HG03571 (cell line): ENCODE results near the gene CASR.

Experiments
- ATAC-seq: cut with Tn5 transposase; IDR thresholded peaks from one replicate; pipeline ENCODE4 v1.9.1; 2021; ENCODE audit not compliant: unreplicated experiment

Gene CASR

GRCh38 chr3:122213650-122214049 is 30.2 kb downstream of the CASR start:
- no peak for ATAC-seq

GRCh38 chr3:122214711-122215110 is 31.2 kb downstream of the CASR start:
- no peak for ATAC-seq

GRCh38 chr3:122215592-122216298 is 32.3 kb downstream of the CASR start:
- ATAC-seq, result no peak

- no peak for ATAC-seq
Observed at GRCh38 chr3:122217901-122218300, 34.4 kb downstream of the CASR start.

GRCh38 chr3:122219242-122219872 is 35.9 kb downstream of the CASR start:
- no peak for ATAC-seq

- no peak for ATAC-seq
Observed at GRCh38 chr3:122227036-122227781, 43.7 kb downstream of the CASR start.

- no peak for ATAC-seq
Observed at GRCh38 chr3:122230174-122230573, 46.7 kb downstream of the CASR start.

GRCh38 chr3:122231465-122232157 is 48.1 kb downstream of the CASR start:
- no peak for ATAC-seq

GRCh38 chr3:122232485-122232884 is 49.0 kb downstream of the CASR start:
- ATAC-seq, result peak; percentile 4

GRCh38 chr3:122233101-122233952 is 49.9 kb downstream of the CASR start:
- peak; percentile 58 for ATAC-seq

- no peak for ATAC-seq
Observed at GRCh38 chr3:122234117-122234516, 50.6 kb downstream of the CASR start.

GRCh38 chr3:122235147-122235546 is 51.7 kb downstream of the CASR start:
- ATAC-seq, result no peak

GRCh38 chr3:122239112-122239511 is 55.6 kb downstream of the CASR start:
- ATAC-seq, result no peak

GRCh38 chr3:122245513-122246174 is 62.2 kb downstream of the CASR start:
- ATAC-seq, result no peak

- ATAC-seq, result no peak
Observed at GRCh38 chr3:122246199-122246598, 62.7 kb downstream of the CASR start.

GRCh38 chr3:122247087-122247824 is 63.8 kb downstream of the CASR start:
- ATAC-seq, result no peak

GRCh38 chr3:122247825-122248185 is 64.3 kb downstream of the CASR start:
- no peak for ATAC-seq

GRCh38 chr3:122251428-122251827 is 68.0 kb downstream of the CASR start:
- no peak for ATAC-seq

GRCh38 chr3:122253581-122253980 is 70.1 kb downstream of the CASR start:
- ATAC-seq, result no peak
